LoVo (cell line): ENCODE data around the gene HACL1.

Experiments
- DNase-seq: peaks from one replicate; pipeline ENCODE4 v3.0.0-alpha.2; 2016; ENCODE audit warnings: low spot score

HACL1 gene

DNA sequence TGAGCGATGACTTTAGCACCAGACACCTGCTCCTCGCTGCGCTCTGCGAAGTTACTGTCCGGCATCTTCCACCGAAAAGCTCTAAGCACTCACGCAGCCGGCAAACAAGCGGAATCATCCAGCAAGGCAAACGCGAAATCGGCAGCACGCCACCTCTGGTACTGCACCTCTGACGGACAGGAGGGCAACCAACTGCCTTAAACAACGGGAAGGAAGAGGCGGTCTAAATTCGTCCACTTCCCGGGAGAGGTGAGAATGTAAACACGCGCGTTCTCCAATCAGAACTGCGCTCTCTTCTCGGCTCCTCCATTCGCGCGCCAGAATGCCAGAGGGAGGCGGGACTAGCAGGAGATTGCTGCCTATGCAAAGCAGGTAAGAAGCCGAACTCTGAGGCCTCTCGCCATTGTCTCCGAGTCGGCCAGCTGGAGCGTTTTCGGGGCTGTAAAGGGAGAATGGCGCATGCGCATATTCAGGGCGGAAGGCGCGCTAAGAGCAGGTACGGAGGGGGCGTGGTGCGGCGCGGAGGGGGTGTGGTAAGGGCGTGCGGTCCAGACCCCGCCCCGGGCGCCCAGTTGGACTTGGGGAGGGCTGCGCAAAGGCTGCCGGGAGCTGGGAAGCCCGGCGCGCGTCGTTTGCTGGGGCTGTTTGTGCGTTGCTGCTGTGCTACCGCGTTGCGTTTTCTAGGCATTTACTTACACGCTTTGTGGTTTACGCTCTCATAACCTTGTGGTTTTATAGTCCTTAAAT is at the start of gene HACL1, which contains the start of gene BTD:
HACL1 (minus strand) TSS at position 171 of the 747 bp plus-strand sequence; CDS start at position 65, 106 bp downstream.
BTD (plus strand) TSS at position 347 of the 747 bp plus-strand sequence. CDS start 33,695 bp downstream, outside the sequence.
- peak; percentile 97 for DNase-seq

DNA sequence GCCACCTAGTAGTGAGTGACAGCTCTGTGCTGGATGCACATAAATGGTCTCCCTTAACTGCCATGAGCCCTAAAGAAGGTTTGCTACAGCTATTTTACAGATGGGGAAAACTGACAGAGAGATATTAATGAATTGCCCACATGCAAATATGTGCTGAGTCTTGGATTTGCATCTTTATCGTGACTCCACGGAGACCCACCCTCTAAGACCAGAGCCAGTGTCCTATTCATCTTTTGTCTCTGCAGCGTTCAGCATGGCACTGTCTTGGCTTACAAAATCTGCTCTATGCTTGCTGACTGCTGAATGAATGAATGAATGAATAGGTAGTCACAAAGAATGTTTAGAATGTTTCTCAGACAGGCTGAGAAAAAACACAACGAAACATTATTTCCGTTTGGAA is 48.5 kb upstream of the HACL1 start:
- DNase-seq, result no peak

DNA sequence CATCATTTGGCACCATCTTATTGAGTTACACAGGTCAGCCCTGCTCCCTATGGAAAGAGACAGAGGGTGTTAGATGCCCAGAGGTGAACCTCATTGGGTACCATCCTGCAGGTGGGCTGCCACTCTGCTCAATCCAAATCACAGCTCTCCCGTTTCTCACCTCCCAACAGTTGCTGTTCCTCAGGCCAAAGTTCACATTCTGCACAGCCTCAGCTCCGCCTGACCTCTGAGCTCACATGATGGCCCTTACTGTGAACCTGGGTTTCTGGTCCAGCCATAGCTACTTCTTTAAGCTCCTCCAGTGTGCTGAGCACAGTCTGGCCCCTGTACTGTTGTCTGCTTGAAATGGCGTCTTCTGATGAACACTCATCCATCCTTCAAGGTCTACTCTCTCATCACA is 48.0 kb upstream of the HACL1 start:
- DNase-seq, result no peak

DNA sequence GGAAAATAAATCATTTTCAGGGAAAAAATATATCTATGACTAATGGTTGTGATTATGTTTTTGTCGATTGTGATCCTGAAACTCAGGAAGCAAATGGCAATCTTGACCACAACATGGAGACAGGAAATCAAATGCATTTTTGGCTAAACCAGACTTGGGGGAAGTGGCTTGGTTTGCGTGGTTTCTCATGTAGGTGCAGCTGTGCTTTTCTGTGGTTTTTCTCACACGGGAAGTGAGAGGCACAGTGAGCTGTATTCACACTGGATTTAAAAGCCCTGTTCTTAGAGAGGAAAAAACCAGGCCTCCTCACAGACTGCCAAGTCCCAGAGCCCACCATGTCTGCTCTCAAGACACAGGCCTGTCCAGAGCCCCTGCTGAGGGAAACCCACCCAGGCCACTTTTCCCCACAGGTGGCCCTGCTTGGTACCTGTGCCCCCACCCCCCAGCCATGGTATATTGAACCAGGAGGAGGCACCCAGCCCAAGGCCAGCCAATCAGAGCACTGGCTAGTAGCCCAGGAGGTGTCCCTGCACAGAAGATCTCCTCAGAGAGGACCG is 46.3 kb upstream of the HACL1 start:
- no peak for DNase-seq

DNA sequence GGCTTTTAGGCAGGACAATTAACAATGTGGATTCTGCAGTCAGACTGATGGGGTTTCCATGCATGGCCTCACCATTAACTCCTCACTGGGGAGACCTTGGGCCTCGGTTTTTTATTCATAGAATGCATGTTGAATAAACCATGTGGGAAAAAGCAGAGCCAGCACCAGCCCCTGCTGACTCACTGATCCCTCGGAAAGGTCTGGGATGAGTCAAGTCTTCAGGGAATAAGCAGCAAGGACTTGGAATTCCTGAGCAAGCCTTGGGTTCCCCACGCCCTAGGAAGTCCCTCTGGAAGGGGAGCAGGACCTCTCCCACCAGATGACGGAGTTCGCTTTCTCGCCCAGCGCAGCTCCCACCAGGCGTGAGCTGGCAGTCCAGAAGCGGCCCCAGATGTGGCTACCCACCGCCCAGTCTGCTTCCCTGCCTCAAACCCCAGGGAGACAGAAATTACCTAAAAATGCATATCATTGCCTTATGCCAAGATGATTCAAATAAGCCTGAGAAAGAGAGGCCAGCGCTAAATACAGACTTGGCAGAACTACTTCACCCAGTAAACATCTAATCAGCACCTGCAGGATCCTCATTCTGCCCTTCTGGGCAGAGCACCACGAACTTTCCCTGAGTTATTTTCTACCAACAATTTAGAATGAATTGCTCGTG is 45.6 kb upstream of the HACL1 start:
- DNase-seq, result peak; percentile 38

DNA sequence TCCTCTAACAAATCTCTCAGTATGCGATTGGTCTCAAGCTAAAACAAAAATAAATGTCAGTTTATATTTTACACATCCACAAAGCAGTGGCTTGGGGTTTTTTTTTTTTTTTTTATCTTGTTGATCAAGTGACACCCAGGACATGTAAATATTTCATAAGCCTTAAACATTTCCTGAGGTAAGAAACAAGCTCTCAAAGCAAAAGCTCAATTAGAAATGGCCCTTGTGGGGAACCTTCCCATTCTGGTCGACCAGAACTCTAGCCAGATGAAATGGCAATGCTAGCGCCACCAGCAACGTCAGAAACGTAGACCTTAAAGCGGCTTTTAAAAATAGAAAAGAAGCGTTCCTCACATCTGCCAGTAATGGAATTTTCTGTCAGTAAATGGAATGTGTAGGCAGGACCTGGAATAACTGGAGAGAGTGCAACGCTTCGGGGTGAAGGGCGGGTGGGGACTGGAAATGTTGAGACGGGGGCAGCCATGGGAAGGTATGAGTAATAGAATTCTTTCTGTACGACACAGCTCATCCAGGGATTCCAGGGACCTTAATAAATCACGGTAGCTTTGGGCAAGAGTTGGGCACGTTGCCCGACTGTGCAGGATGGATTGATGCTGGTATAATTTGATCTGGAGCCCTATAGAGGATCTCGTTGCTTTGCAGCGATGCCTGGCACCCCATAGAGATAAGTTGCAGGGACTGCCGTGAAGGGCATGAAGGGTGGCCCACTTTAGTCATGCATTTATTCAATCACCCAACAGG is 44.6 kb upstream of the HACL1 start:
- DNase-seq, result peak; percentile 38

DNA sequence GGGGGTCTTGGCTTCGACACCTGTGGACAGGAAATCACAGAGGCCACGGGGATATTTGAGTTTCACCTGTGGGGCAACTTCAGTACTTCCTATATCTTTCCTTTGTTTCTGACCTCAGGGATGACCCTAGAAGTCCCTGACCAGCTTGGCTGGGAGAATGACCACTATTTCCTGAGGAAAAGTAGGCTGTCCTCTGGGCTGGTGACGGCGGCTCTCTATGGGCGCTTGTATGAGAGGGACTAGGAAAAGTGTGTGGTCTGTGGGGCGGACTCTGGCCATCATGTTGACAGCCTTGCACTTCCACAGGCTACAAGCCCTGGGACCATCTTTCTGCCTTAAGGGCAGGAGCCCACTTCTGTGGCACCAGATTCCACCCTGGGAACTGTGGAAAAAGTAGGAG is 43.9 kb upstream of the HACL1 start:
- no peak for DNase-seq

DNA sequence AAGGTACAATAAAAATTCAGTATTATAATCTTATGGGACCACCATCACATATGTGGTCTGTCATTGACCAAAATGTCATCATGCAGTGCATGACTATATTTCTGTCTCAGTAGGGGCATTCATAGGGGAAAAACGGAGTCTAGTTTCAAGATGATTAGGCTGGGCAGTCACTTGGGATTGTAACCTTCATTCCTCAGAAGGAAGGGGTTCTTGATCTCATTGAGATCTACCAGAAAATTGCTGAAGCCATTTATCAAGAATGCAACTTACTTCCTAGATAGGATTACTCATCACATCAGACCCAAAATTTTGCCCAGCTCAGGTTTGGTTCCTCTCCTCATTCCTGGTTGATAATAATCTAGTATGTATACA is 37.5 kb upstream of the HACL1 start:
- DNase-seq, result no peak

DNA sequence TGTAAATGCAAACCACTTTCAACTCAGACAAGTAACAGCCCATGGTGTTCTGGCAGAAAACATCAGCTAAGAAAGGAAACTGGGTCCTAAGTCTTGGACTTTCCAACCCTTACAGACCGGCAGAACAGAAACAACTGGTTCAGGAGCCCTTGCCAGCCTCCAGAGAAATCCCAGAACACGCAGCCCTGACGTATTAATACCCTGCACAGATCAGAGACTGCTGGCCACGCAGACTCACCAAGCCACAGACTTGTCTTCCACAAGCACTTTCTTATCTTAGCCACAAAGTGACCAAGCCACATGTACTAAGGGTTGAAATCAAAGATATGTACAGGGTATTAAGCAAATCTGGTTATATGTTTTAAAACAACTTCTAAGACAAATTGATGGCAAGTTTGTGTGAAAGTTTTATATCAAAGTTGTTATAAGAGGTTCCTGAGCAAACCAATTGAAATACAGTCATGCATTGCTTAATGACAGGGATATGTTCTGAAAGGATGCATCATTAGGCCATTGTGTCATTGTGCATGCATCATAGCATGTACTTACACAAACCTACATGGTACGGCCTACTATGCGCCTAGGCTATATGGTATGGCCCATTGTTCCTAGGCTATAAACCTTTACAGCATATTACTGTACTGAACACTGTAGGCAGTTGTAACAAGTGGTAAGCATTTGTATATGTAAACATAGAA is 37.0 kb upstream of the HACL1 start:
- no peak for DNase-seq

DNA sequence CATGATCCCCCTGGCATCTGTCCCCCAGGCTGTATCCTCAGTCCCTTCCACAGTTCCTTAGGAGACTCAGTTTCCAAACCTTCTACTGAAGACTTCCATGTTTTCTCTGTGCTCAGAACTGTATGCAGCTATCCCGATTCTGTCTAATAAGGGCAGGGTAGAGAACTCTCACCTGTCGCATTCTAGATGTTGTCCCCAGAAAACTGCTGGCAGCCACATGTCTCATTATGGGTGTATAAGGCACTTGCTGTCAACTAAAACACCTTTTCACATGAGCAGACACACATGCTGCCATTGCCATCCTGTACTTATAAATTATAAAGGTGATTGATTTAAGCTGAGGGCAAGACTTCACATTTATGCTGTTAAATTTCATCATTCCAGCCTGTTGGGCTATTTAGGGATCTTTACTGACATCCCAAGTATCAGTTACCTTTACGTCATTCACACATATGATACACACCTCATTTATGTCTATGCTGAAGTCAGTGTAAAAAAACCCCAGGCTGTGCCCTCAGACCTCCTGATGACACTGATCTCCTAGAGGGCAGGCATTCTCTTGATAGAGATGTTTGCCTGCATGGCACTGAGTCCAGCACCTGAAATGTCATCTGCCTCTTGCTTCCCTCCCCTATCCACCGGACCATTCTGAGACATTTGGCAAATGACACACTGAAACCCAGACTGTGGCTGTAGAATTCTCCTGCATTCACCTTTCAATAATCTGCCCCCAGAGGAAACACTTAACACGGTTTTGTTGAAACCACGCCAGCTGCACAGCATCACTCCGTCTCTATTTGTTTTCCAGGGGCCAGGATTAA is 36.0 kb upstream of the HACL1 start:
- no peak for DNase-seq

DNA sequence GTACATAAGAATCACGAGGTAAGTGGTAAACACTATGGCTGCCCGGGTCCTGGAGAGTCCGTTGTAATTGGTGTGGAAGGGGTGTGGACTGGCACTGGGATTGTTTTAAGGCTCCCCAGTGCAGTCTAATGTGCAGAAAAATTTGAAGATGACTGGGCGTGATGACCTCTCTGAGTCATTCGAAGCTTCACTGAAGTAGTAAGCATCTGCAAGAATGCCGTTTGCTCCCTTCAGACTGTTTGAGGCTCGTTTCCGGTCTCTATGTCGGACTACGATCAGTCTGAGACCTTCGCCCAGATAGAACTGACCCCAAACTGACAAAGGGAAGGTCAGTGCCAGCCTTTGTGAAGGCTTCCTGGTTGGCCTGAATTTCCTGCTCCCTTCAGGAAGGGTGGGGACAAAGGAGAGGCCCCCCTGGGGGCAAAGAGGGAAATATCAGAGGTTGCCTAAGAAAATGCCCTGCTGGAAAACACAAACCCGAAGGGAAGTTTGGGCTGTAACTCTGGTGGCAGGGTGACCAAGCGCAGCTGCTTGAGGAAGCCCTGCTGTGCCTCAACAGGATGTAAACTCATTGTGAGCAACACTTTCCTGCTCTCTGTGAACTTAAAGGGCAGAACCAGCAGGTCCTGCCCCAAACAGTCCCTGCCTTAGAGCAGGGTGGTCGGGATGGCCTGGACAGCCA is 34.8 kb upstream of the HACL1 start:
- DNase-seq, result no peak

DNA sequence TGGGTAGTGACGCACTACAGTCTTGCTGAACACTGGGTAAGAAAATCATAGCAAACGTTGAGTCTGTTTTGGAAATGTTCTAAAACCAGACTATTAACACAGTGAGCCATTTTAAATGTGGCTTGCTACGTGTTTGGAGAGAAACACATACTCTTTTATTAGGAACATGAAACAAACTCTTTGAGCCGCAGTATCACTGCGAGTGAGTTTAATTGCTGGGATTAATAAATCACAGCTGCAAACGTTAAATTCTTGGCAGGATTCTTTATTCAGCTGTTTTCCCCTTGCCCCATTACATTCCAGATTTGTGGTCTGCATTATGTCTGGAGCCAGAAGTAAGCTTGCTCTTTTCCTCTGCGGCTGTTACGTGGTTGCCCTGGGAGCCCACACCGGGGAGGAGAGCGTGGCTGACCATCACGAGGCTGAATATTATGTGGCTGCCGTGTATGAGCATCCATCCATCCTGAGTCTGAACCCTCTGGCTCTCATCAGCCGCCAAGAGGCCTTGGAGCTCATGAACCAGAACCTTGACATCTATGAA is 33.8 kb upstream of the HACL1 start:
- no peak for DNase-seq

DNA sequence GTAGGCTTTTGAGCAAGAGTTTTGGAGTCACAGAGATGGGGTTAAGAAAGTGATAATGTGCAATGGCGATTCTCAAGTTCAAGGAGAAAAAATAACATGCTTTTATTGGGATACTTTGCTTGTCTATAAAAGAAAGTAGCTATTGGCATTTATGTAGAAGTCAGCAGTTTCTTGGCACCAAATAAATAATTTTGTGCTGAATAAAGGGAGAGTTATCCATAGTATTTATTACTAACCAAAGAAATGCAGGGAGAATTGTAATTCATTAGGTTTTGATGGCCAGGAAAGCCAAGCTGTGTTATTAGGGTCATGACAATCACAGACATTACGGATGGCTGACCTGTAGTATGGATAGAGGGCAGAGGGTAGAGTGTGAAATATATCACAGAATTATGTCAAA is 33.3 kb upstream of the HACL1 start:
- DNase-seq, result no peak

DNA sequence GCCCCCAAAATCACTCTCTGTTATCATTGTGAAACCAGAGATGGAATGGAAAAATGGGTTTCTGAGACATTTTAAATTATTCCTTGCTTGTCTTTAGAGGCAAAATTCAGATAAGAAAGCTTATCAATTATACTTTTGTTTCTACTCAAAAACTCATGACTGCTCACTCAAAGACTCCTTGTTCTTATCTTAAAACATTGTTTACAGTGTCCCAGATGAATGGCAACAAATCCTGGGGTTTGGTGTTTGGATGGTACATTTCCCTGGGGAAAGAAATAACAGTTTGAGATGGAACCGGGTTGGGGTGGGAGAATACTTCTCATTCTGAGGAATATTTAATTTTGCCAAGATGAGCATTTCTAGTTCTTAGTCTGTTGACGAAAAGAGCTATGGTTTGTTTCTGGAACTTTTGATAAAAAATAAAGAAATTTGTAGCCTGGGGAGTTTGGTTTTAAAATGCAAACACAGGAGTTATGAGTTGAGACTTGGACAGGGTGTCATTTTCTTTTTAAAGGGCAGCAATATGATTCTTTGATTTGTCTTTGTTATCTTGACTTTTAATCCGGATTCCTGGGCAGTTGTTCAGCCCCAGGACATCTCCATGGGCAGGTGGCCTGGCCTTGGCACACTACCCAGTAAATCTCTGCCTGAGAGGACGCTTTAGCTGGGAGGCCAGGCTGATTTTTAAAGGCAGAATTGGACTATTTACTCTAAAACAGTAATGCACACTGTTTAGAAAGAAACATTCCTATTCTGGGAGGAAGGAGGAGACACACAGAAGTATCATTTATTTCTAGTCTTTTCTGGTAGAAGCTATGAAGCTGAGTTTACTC is 32.6 kb upstream of the HACL1 start:
- no peak for DNase-seq

DNA sequence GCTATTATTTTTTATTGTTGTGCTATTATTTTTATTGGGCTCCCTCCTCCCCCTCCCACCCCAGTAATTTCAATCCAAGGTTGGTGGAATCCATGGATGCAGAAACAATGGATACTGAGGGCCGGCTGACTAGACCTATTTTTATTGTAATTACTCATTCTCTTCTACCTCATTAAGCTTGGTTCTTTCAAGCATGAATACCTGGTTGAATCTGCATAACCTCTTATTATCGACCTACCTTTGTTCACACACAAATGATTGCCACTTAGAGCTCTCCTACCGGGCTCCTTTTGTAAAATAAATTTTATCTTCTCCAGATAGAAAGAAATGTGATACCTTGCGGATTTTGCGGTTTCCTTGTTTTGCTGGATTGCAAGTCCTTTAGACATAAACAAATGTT is 31.8 kb upstream of the HACL1 start:
- DNase-seq, result no peak

DNA sequence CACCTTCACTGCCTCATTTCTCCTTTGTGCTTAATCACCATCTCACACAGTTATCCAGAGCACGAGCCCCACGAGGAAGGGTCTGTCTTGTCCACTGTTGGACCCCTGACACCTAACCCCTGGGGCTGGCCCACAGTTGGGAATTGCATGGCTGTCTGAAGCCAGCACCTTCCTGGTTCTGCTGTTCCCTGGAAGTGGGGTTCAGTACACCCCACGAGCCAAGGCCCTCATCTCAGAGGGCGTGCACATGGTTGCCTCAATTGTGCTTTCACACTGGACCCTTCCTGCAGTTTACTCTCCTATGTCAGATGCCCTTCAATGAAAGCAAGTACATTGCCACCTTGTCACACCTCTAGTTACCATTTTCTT is 30.8 kb upstream of the HACL1 start:
- DNase-seq, result no peak

DNA sequence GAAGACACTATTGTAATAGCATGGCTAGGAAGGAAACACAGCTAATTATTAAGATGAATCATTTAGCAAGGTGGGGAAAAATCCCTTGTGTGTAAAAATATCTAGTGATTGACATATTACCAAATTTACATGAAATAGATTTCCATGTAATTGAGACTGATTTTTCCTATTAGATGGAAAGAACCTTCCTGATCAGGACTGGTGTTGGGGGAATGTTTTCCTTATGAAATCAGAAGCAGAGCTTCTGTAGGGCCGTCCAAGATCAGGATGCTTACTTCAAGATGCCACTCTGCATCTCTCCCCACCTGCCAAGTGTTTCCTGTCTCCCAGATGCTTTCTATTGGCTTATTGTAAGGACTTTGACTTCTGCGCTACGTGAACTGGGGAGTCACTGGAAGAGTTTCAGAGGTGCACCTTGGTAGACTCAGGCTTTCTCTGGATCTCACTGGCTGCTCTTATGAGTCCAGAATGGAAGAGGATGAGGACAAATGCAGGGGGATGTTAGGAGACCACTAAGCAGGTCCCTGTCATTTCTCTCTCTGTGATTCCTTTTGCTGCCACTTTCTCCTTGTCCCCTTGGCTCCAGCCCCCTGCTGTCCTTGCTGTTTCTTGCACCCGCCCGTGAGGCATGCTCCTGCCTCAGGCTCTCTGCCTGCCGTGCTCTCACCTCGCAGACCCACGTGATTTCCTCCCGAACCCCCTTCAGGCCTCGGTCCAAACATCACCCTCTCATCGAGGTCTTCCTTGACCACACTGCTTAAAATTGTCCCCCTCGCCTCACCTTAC is 30.2 kb upstream of the HACL1 start:
- no peak for DNase-seq

DNA sequence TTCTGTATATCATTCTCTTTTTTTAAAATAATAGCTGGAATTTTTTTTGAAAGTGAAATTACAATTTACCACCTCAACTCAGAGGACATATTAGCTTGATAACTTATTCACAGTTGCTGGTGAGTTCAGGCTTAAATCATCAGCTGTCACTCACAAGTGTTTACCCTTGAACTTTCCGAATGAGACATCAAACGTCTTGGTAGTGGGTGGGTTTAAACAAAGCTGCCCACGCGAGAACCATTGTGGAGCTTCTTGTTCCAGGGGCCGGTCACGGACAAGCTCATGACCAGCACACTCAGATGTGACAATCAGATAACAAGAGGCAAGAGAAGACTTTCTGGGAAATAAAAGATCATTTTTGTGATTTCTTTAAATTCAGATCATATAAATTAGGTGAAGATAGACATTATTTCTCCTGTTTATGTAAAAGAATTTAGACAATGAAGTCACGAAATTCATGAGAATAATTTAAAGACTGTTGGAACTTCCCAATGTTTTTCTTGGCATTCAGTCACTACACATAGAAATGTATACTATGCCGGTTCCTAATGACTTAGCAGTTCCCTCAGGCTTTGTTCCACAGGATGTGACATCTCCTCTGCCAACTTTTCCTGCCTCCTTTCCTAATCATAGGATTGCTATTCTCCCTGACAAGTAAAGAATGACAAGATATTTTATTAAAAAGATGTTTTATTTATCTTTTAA is 29.4 kb upstream of the HACL1 start:
- DNase-seq, result no peak
